CD4-positive, alpha-beta T cell treated with Interleukin-6 at 100 ng/mL for 8 hours (primary cell): ENCODE data around the gene DNAJC10.

Experiments
- DNase-seq: peaks from one replicate; pipeline ENCODE4 v3.0.0-alpha.2; 2020; ENCODE audit warnings: mixed read lengths, low spot score

Gene DNAJC10

DNA sequence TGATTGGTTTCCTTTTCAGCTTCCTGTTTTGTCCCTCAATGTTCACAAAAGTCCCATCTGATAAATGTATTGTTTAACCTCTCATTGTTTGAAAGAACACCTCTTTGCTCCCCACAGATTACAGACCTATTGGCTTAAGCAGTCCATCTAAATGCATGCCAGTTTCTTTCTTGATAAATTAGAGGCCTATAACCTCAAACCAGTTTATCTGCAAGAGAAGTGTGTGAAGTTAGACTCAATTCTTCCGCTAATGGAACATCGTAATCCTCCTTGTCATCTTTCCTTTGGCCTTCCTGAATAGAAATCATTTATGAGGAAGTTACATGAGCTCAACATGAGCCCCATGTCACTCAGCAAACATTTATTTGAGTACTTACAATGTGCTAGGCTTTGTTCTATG is 76.4 kb downstream of the DNAJC10 start:
- no peak for DNase-seq

DNA sequence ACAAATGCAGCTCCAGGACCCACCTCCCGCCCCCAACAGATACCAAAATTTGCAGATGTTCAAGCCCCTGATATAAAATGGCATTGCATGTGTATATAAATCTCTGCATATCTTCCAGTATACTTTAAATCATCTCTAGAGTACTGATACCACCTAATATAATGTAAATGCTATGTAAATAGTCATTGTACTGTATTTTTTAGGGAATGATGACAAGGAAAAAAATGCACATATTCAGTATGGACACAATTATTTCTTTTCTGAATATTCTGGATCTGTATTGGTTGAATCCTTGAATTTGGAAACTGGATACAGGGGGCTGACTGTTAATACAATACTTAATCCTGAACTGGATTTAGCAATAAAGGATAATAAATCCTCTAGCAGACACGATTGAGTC is 82.7 kb downstream of the DNAJC10 start:
- no peak for DNase-seq

DNA sequence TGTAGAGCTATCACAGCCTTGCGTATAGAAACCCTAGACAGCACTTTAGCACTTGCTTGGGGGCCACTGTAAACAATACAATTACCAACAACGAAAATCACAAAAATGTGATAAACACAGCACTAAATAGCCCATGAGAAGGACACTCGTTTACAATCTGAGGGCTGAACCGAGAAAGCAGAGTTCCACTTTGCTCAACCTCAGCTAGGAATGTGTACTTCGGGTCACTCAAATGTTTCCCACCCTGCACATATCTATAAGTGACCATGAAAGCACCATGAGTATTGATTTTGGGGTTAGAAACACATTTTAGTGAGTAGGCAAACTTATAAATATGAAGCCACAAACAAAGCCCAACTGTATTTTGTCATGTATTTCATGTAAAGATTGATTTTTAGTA is 88.1 kb downstream of the DNAJC10 start:
- no peak for DNase-seq

DNA sequence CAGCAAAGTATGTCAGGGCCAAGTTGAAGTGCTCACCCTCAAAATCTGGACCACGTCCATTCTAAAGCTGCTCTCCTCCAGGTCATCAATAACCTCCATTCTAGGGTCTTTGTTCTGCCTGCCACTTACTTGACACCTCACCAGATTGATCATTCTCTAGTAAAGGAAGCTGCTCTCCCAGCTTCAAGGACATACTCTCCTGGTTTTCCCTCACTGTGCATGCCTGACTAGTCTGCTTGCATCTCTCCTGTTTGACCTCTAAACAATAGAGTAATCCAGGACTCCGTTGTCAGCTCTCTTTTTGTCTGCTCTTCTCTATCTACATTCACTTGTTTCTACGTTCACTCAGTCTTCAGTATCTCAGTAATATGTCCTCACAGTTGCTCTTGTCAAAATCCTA is 91.3 kb downstream of the DNAJC10 start:
- DNase-seq, result no peak

DNA sequence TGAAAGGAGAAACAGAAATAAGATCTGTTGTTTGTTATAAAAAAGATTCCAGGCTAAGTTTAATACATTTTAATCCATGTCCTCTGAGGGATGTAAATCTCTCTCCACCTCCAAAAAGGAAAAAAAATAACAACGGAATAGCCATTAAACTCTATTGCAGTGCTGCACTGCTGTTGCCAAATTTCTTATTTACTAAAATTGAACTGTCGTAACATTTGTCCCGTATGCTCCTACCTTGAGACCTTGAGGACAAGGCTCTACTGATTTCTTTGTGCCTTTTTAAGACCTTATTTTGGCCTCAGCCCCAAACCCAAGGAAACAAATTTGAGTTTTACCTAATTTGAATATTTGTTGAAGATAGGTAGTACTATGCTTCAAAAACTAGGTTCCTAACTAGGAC is 94.0 kb downstream of the DNAJC10 start:
- no peak for DNase-seq

DNA sequence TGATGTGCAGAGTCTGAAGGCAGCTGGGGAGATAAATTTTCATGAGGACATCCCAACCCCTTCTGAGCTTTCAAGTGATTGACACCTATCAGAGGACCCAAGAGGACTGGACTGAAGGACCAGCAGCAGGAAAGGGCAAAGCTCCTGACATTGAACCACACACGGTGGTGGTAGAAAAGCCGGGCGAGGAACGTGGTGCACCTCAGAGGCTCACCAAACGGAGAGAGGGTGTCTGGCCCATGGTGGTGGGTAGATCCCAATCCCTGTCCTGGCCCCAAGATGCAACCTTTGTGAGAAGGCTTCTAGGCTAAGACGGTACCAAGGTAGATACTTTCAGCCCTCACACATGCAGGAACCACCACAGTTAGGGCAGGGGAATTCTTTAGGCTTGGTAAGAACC is 98.3 kb downstream of the DNAJC10 start:
- no peak for DNase-seq

DNA sequence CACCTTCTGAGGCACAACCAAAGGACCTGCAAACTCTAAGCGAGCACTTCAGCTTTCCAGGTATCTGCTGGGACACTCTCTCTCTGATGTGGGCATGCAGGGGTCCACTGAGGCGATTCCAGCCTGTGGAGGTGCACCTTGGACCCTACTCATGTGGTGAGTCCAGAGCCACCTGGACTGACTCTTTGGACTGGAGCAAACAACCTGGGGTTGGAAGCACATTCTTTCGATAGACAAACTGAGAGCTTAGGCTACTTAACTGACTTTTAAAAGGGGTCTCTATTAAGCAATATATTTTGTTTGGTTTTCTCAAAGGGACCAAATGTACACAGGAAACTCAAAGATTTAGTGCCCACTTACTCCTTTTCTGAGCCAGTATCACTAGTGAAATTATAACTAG is 98.7 kb downstream of the DNAJC10 start:
- no peak for DNase-seq

DNA sequence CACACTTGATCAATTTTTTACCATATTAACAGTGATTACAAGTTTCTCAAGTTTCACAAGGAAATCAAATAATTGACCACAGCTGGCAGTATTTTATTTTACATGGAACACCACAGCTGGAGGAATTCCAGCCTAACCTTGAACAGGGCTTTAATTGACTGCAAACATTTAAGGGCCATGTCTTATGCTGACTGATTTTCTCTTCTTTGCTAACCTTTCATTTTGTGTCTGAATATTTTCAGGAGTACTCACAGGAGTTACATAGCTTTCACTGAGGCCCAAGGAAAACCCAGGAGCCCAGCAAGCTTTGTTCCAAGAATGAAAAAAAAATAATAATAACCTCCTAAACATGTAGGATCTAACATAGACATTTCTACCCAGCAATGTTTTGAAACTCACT is 100.8 kb downstream of the DNAJC10 start:
- no peak for DNase-seq

DNA sequence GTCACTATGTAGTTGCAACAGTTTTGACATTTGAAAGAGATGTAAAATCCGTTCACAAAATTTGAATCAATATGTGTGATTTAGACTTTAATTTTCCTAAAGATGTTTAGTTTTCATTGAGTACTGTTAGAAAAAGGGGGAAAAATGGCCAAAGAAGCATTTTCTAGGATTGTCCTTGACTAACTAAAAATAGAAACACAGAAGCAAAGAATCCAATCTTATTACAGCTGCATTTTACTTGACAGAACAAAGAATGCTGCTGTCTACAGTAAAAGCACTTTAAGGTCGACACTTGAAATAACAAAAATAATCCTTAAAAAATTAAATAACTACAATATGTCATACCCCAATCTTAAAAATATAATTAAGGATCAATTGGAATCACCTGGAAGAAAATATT is 101.5 kb downstream of the DNAJC10 start:
- no peak for DNase-seq

DNA sequence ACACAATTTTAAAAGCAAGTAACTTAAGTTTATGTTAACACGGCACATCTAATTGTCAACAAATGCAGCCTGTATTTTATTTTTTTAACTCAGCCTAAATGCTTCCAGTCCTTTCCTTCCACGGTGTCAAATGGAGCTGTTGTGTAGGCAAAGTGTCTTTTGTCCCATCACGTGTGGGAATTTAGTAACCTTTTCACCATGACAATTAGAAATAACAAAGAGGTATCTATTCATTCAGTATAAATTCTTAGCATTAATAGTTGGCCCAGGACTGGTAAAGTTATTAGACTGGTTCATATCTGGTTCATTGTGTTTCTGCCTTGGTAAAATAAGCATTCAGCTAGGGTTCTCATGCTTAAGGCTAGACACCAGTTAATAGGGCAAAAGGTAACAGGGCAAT is 102.4 kb downstream of the DNAJC10 start:
- DNase-seq, result no peak

DNA sequence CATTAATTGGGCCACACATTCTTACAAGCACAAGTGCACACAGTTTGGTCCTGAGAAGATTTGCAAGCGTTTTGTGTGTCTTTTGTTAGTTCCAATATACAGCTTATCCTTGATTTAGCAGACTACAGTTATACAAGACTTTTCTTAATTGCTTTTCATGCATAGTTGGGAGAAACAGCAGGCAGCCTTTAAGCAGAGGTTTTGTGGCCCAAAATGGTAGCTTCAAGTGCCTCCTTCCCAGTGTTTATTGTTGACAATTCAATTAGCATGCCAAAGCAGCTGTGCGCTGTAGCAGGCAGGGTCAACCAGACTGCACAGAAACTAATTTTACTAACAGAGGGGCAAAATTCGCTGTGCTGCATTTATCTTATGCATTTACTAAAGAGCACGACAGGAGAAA is 102.9 kb downstream of the DNAJC10 start:
- no peak for DNase-seq

DNA sequence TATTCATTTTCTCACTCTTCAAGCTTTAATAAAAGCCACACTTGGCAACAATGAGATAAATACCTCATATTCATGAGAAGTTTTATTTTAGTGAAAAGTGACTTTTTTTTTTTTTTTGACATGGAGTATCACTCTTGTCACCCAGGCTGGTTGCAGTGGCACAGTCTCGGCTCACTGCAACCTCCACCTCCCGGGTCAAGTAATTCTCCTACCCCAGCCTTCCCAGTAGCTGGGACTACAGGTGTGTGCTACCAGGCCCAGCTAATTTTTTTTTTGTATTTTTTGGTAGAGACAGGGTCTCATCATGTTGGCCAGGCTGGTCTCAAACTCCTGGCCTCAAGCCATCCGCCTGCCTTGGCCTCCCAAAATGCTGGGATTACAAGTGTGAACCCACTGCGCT is 103.4 kb downstream of the DNAJC10 start:
- DNase-seq, result no peak

DNA sequence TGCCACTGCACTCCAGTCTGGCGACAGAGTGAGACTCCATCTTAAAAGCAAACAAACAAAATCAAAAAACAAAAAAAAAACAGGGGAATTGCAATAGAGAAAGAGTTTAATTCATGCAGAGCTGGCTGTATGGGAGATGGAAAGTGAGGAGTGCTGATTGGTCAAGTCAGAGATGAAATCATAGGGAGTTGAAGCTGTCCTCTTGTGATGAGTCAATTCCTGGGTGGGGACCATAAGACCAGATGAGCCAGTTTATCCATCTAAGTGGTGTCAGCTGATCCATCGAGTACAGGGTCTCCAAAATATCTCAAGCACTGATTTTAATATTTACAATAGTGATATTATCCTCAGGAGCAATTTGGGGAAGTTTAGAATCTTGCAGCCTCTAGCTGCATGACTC is 105.1 kb downstream of the DNAJC10 start:
- no peak for DNase-seq

DNA sequence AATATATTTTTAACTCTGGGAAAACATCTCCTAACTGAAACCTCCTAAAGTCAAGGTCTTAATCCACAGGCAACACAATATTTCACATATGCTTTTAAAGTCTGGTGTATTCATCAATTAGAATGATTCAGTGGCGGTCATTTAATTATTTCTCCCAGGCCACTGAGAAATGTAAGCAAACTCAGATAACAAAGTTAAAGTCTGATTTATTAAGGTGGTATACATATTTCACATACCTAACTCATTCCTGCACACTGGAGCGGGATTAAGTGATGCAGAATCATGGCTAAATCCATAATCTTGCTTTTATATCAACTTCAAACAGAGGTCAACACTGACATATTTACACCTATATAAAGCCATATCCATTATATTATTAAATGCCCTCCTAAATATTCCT is 106.7 kb downstream of the DNAJC10 start:
- DNase-seq, result no peak

DNA sequence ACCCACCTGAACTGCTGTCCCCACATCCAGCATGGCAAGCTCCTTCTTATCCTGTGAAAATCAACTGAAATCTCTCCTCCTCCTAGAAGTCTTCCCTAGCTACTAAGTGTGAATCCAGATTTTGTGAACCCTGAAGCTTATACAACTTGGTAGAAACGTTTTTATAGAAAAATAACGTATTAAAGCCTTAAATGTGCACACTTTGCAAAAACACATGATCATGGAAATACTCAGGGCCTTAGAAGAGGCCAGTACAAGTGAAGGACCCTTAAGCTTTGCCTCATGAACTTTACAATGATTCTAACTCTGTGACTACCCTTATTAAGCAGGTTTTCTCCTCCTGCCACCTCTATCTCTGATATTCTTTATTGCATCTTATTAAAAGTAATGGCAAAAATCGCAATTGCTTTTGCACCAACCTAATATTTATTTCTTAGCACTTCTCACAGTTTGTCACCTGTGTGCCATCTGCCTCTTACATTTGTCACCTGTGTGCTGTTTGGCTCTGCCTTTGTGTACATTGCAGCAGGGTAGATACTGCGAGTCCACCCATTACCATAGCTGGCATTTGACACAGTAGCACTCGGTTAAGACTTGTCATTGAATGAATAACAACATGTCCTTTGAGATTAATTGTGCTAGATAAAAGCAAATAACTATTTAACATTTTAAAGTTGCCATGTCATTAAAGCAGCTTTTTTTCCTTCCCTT is 108.2 kb downstream of the DNAJC10 start:
- DNase-seq, result no peak

DNA sequence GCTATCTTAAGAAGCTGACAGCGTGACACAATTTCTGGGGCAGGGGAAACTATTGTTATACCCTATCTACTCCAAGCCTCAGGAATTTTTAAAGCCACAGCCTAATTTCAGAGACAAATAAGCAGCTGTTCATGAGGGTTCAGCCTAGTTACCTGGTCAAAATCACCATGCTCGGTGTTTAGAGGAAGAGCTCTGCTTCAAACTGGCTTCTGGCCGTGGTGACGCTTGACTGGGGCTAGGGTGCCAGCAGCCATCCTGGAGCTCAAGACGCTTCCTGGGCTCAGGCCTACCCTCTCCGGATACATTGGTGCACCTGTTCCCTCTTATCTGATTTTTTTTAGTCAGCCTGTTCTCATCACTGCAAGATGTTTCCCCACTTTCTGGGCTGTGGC is 108.7 kb downstream of the DNAJC10 start:
- DNase-seq, result no peak

DNA sequence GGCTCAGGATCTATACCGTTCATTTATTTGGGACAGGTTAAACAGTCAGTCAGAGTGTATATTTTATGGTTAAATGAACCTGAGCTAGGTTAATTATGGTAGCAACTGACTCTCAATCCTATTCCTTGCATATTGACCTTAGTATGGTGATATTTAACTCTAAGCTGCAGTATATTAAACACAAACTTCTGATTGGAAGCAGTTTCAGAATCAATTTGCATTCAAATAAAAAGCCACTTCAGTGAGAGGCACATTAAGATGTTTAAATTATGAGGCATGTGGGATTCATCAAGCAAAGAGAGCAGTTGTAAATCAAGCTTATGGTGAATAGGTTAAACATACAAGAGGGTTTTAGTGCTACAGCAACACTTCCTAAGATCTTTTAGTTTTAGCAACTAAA is 110.0 kb downstream of the DNAJC10 start:
- DNase-seq, result no peak

DNA sequence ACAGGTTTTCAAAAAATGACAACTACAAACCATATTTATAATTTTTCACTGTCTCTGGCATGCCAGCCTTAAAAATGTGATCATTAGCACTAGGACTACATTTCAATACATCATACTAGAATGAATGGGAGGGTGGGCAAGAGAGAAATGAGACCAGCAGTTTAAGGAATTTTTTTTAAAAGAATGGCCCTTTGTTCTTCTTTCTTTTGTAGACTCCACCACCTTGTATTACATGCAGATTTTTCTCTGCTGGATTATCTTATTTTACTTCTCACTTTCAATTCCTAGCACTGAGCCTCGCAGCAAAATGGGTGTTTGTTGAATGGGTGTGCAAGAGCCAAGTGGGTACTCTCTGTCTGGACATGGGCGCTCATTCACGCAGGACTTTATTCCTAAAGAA is 110.4 kb downstream of the DNAJC10 start:
- DNase-seq, result no peak

DNA sequence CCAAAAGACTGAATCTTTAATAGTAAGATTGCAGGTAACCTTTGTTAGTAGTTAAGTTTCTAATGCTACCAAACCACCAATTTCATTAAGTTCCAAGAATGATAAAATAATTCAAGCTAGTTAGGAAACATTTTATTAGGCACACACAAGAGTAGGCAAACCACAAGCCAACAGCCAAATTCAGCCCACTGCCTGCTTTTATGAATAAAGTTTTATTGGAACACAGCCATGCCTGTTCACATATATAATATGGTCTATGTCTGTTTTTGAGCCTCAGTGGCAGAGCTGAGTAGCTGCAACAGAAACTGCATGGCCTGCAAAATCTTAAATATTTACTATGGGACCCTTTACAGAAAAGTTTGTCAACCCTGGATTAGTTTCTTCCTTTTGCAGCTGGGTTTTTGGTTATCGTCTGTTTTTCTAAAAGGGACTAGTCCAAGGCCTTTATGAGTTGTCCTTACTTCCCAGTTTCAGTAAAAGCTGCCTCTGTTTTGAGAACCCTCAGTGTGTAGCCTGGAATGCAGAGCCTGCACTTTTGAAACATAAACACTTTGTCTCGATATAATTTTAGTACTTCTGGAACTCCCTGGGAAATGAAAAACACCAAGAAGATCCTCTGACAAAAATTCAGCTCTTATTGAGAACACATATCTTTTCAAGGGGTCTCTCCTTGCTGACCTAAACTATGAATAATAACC is 111.3 kb downstream of the DNAJC10 start:
- no peak for DNase-seq

DNA sequence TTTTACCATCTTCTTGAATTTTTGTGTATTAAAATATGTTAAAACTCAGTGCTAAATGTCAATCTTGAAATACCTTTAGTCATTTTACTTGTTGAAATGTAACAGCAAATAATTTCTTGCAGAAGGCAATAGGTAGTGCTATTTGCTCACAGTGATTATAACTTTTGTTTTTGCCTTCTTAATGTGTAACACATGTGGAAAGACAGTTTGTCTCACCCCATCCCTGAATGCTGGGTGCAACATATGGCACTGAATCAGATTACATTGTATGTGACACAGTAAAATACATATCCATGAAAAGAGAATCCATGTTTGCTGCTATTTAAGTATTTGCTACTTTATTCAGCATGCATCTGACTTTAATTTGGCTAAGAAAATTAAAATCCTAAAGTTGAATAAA is 115.0 kb downstream of the DNAJC10 start:
- no peak for DNase-seq

DNA sequence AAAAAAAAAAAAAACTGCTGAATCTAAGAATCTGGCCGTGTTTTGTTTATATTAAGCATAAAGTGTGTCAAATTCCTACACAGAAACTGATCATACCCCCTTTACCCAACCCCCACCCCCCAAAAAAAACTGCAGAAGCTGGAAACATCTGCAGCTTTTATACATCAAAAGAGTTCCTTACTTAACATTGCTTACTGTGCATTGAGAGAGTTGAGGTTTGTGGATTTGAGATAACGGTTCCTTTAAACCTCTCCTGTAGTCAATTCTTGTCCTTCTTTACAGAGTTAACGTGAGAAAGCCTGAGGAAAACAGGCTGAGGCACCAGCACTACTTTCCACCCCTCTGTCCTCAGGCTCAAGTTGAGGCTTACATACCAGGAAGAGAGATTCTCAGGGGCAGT is 115.9 kb downstream of the DNAJC10 start:
- DNase-seq, result no peak

DNA sequence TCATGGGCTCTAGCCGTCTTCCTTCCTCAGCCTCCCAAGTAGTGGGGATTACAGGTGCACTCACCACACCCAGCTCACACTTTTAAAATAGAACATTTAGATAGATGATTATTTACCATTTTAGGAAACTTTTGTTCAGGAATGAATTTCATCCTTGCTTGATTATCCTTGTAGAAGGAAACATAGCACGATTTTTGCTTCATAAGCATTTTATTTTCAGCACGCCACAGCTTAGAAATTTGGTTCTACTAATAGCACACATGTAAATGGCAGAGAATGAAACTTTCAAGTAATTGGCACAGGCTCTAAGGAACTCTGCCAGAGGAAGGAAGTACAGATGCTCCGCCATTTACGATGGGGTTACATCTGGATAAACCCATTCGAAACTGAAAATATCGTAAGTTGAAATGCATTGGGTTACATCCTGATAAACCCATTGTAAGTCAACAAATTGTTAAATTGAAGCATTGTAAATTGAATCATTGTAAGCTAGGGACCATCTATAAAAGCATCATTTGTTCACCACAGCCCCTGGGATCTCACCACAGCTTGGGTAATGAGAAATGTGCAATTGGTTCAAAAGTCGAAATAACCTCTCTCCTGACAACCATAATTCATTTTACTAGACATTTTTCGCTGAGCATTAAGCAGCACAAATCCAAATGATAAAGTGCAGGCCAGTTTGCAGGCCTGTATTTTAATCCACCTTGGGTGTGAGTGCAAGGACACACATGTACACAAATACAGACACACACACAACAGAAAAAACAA is 117.2 kb downstream of the DNAJC10 start:
- DNase-seq, result no peak

DNA sequence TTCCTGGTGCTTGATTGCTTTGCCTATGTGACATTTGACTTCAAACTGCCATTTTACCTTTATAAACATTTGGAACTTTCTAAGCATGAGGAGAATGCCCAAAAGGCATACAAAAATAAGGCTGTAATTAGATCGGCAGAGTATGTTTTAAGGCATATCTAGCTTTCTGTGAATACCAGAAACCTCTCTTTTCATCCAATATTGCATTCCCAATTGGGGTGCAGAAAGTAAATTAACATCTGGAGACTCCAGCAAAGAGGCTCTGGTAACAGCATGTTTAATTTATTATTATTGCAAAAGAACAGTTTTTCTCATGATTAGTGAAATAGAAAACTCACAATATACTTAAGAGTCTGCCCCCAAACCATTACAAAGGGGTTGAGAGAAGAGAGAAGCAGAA is 118.2 kb downstream of the DNAJC10 start:
- DNase-seq, result no peak
